Naive thymus-derived CD4-positive, alpha-beta T cell (primary cell): ENCODE results near the gene LCE3E. TPM values are rescaled to one million over a fixed set of nuclear protein-coding genes. Genes with fewer than 3 reads are reported as not detected.

Experiments
- ATAC-seq: fragments of 150-1000 bp; cut with Tn5 transposase; 2 replicates; pipeline ENCODE4 v1.10.0; 2021; ENCODE audit warnings: mild to moderate bottlenecking, moderate library complexity
- CTCF ChIA-PET: fragments of 350-600 bp; sonication (Branson Sonifier 250); formaldehyde crosslinking; loops from one replicate; lab custom pipeline; 2021; ENCODE audit warnings: antibody characterized with exemption; lab: Charles Lee
- POLR2A ChIA-PET: fragments of 350-600 bp; sonication (Branson Sonifier 250); formaldehyde crosslinking; loops from one replicate; lab custom pipeline; 2021; ENCODE audit warnings: antibody characterized with exemption, inconsistent platforms; lab: Charles Lee
- DNase-seq, 9 donors: peaks; one replicate each; pipeline versions ENCODE4 v3.0.0 to v3.0.0-alpha.2; 2020 to 2022; ENCODE audit warnings: mixed read lengths in 1 of 9
- H3K27ac ChIP-seq: one replicate; pipeline ENCODE4 v1.7.0; 2013; ENCODE audit warnings: mild to moderate bottlenecking, low read depth, low read length, moderate library complexity
- H3K27me3 ChIP-seq, 2 donors: one replicate each; pipeline ENCODE4 v1.7.0; 2013; ENCODE audit warnings: low read length in 2 of 2, mild to moderate bottlenecking in 2 of 2, moderate library complexity in 2 of 2; ENCODE audit not compliant: control insufficient read depth in 2 of 2, insufficient read depth in 2 of 2
- H3K36me3 ChIP-seq, 3 experiments: 1 replicate in 2 of 3; 2 replicates in 1 of 3; pipeline ENCODE4 v1.7.0; 2013; ENCODE audit warnings: low read length in 3 of 3, mild to moderate bottlenecking in 3 of 3, moderate library complexity in 1 of 3; ENCODE audit not compliant: insufficient read depth in 3 of 3, control insufficient read depth in 2 of 3
- H3K4me1 ChIP-seq, 2 donors: one replicate each; pipeline ENCODE4 v1.7.0; 2013; ENCODE audit warnings: low read length in 2 of 2, mild to moderate bottlenecking in 2 of 2, moderate library complexity in 1 of 2; ENCODE audit not compliant: control insufficient read depth in 2 of 2, insufficient read depth in 2 of 2
- H3K4me3 ChIP-seq: 2 replicates; pipeline ENCODE4 v1.7.0; 2013; ENCODE audit warnings: mild to moderate bottlenecking, low read length
- H3K9me3 ChIP-seq, 3 experiments: 1 replicate in 2 of 3; 2 replicates in 1 of 3; pipeline ENCODE4 v1.7.0; 2013; ENCODE audit warnings: low read length in 3 of 3; ENCODE audit not compliant: control insufficient read depth in 2 of 3
- H3K27ac Mint-ChIP-seq, 9 donors: one replicate each; pipeline ENCODE4 v1.8.0; 2020 to 2022; ENCODE audit warnings: mixed read lengths in 9 of 9, mild to moderate bottlenecking in 8 of 9, moderate library complexity in 5 of 9, inconsistent platforms in 2 of 9
- H3K27me3 Mint-ChIP-seq, 5 donors: one replicate each; pipeline ENCODE4 v1.8.0; 2021 to 2022; ENCODE audit warnings: mixed read lengths in 5 of 5, mild to moderate bottlenecking in 1 of 5
- H3K36me3 Mint-ChIP-seq, 5 donors: one replicate each; pipeline ENCODE4 v1.8.0; 2020 to 2022; ENCODE audit warnings: mixed read lengths in 5 of 5, mild to moderate bottlenecking in 3 of 5, inconsistent platforms in 1 of 5
- H3K4me1 Mint-ChIP-seq, 7 donors: one replicate each; pipeline ENCODE4 v1.8.0; 2020 to 2022; ENCODE audit warnings: mixed read lengths in 7 of 7, mild to moderate bottlenecking in 3 of 7, inconsistent platforms in 1 of 7
- H3K4me3 Mint-ChIP-seq, 10 donors: one replicate each; pipeline ENCODE4 v1.8.0; 2020 to 2022; ENCODE audit warnings: mild to moderate bottlenecking in 10 of 10, mixed read lengths in 10 of 10, moderate library complexity in 6 of 10, inconsistent platforms in 2 of 10
- H3K9me3 Mint-ChIP-seq, 11 donors: one replicate each; pipeline ENCODE4 v1.8.0; 2020 to 2022; ENCODE audit warnings: mixed read lengths in 11 of 11, mild to moderate bottlenecking in 4 of 11, inconsistent platforms in 1 of 11, moderate library complexity in 1 of 11
- intact Hi-C, 2 donors: fragments of 100-400 bp; cut with micrococcal nuclease; formaldehyde crosslinking; loops; one replicate each; pipeline ENCODE4 v1.15.1; 2023
- polyA plus RNA-seq, 2 donors: library from polyadenylated mRNA; unstranded; fragments of 300-500 nt; fragmentation: Illumina TruSeq; gene quantifications; one replicate each; pipeline ENCODE4 v1.2.3, GENCODE V29; 2021
- total RNA-seq, 6 experiments: library from RNA in 5 of 6; stranded (reverse) in 5 of 6; gene quantifications; 1 replicate in 5 of 6; 2 replicates in 1 of 6; pipeline ENCODE4 v1.2.3 and lab custom pipeline; 2021 to 2026

Gene LCE3E
- total and polyA plus RNA-seq, 7 experiments from 2014 or later, result not detected

DNA sequence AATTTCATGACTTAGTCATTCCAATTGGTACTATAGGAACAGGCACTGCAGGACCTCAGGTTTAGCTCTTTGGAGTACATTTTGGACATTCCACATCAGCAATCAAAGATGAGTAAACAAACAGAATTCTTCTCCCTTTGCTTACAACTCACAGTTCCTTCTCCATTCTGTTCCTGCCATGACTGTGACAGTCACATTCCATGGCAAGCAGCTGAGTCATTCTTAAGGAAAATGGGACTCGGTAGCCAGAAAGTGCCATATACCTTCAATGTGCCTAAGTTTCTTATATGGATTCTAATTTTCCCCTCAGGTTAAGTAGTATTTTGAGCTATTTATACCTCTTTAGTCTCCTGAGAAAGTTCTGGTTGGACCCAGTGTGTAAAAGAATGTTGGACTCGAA is 26.7 kb downstream of the LCE3E start:
- CTCF ChIA-PET, result no interaction called here
- H3K9me3 ChIP-seq, result no peaks in the 10 kb centered on the region
- peaks cover 0 to 2% (median 0%) of the 10 kb centered on the region in 11 donors for H3K9me3 Mint-ChIP-seq
- H3K27ac Mint-ChIP-seq, result no peak overlapping the region
- peaks cover 0 to 67% (median 42%) of the 10 kb centered on the region in 5 donors for H3K27me3 Mint-ChIP-seq
- no peak overlapping the region for H3K4me3 ChIP-seq
- H3K27ac ChIP-seq, result no peak overlapping the region
- H3K4me1 Mint-ChIP-seq, result peaks cover 0 to 1% (median 0%) of the 10 kb centered on the region in 7 donors
- ATAC-seq (no peak), DNase-seq (no peak)
- no peaks in the 10 kb centered on the region for H3K36me3 ChIP-seq
- H3K27me3 ChIP-seq, result no peaks in the 10 kb centered on the region
- POLR2A ChIA-PET, result no interaction called here
- no peak overlapping the region for H3K4me3 Mint-ChIP-seq
- no peaks in the 10 kb centered on the region for H3K36me3 Mint-ChIP-seq
- no peaks in the 10 kb centered on the region for H3K4me1 ChIP-seq
- intact Hi-C loops, result no loop called here

DNA sequence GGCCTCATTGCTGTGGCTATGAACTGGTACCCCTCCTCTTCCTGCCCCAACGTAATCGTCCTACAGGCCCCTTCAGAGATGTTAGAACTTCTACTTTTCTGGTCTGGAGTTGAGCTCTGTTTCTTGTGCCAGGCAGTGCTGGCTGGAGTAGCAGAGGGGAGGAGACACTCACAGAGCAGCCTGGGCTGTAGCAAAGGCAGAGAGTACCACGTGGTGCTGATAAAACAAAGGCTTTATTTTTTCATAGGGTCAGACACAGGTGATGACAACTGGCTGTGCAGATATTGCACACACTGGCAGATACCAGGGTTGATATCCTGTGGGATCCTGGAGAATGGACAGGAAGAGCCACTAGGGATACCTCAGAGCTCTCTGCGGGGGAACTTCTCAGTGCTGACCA is 29.1 kb downstream of the LCE3E start:
- DNase-seq (no peak), ATAC-seq (no peak)
- peaks cover 0 to 2% (median 0%) of the 10 kb centered on the region in 11 donors for H3K9me3 Mint-ChIP-seq
- H3K4me3 ChIP-seq, result no peak overlapping the region
- no peak overlapping the region for H3K27ac Mint-ChIP-seq
- H3K9me3 ChIP-seq, result no peaks in the 10 kb centered on the region
- no peaks in the 10 kb centered on the region for H3K36me3 Mint-ChIP-seq
- no peak overlapping the region for H3K4me3 Mint-ChIP-seq
- peaks cover 0 to 1% (median 0%) of the 10 kb centered on the region in 7 donors for H3K4me1 Mint-ChIP-seq
- no peaks in the 10 kb centered on the region for H3K36me3 ChIP-seq
- CTCF ChIA-PET, result no interaction called here
- intact Hi-C loops, result no loop called here
- H3K4me1 ChIP-seq, result no peaks in the 10 kb centered on the region
- no peaks in the 10 kb centered on the region for H3K27me3 ChIP-seq
- peaks cover 0 to 63% (median 43%) of the 10 kb centered on the region in 5 donors for H3K27me3 Mint-ChIP-seq
- H3K27ac ChIP-seq, result no peak overlapping the region
- POLR2A ChIA-PET, result no interaction called here

DNA sequence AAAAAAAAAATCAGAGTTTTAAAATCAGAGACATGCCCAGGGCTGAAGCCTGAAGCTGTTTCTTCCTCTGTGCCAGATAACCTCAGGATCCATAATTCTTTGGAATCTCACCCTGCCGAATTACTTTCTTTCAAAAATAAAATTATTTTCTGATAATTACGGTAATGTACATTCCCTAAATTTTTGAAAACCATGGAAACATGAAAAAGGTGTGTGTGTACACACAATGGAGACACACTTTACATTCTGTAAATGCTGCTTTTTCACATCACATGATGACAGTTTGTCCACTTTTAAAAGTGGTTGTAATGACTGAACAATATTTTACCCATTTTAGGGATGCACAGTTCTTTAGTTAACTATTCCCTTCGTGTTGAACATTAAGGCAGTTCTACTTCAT is 30.8 kb downstream of the LCE3E start:
- no peaks in the 10 kb centered on the region for H3K36me3 Mint-ChIP-seq
- H3K27me3 Mint-ChIP-seq, result peaks cover 4 to 56% (median 40%) of the 10 kb centered on the region in 5 donors
- no peak overlapping the region for H3K4me3 ChIP-seq
- ChIA-PET CTCF (no interaction called here), POLR2A (no interaction called here)
- H3K27ac ChIP-seq, result no peak overlapping the region
- H3K27me3 ChIP-seq, result no peaks in the 10 kb centered on the region
- H3K9me3 ChIP-seq, result no peaks in the 10 kb centered on the region
- no peaks in the 10 kb centered on the region for H3K4me1 ChIP-seq
- peaks cover 0 to 5% (median 0%) of the 10 kb centered on the region in 11 donors for H3K9me3 Mint-ChIP-seq
- H3K27ac Mint-ChIP-seq, result no peak overlapping the region
- intact Hi-C loops, result no loop called here
- H3K4me1 Mint-ChIP-seq, result peaks cover 0 to 1% (median 0%) of the 10 kb centered on the region in 7 donors
- no peak overlapping the region for H3K4me3 Mint-ChIP-seq
- DNase-seq (no peak), ATAC-seq (no peak)
- H3K36me3 ChIP-seq, result no peaks in the 10 kb centered on the region

DNA sequence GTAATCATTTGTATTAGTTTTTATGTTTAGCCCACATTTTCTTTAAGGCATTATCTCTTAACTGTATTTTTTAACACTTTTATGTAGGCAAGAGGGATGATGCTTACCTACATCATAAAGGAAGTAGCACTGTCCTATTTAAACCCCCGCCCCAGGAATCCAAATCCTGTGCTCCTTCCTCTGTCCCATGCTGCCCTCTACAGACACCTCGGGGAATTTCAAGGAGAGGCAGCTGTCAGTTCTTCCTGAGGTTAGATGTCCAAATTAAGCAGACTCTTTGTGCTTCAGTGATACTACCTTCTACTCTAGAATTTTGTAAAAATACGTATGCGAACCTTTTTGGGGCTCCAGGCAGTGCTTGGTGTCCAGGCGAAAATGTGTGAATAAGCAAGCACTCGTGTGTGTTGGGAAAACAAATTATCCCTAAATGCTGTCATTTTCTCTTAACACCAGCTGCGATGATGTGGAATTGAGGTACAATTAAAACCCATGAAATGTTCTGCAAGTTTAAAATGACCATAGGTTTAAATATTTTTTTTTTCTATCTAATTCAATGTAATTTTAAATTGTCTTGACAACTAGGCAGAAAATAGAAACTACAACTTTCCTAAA is 33.1 kb downstream of the LCE3E start:
- no peak overlapping the region for H3K4me3 ChIP-seq
- Mint-ChIP-seq H3K9me3 (peaks cover 0 to 9% (median 2%) of the 10 kb centered on the region in 11 donors), H3K4me1 (no peaks in the 10 kb centered on the region), H3K27me3 (peaks cover 20 to 53% (median 46%) of the 10 kb centered on the region in 5 donors), H3K27ac (no peak overlapping the region), H3K36me3 (no peaks in the 10 kb centered on the region), H3K4me3 (no peak overlapping the region)
- H3K27me3 ChIP-seq, result no peaks in the 10 kb centered on the region
- ChIA-PET CTCF (no interaction called here), POLR2A (no interaction called here)
- peak in 1 of 9 donors; percentile 34 for DNase-seq
- no peaks in the 10 kb centered on the region for H3K36me3 ChIP-seq
- intact Hi-C loops, result no loop called here
- H3K9me3 ChIP-seq, result no peaks in the 10 kb centered on the region
- ATAC-seq, result no peak
- H3K4me1 ChIP-seq, result no peaks in the 10 kb centered on the region
- H3K27ac ChIP-seq, result no peak overlapping the region

DNA sequence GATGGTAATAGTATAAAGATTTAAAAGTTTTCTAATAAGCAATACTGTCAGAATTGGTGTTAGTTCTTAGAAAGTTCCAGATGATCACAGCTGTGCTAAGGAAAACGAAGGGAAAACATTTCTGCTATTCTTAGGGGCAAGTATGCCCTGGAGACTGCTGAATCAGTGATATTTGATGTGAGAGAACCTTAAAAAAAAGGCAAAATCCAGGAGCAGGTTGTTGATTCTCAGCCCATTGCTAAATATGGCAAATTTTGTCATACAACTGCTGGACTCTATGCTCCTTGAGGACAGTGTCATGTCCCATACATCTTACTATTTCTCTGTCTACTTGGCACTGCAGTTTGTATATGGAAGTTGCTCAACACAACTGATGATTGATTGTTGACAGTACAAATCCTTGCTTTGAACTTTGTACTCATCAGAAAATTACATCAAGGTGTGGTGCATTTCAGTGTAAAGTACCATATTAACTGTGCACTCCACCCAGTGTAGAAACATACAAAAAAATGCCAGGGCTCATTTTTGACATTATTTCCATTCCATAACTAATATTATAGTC is 41.4 kb downstream of the LCE3E start:
- intact Hi-C loops, result no loop called here
- Mint-ChIP-seq H3K36me3 (no peaks in the 10 kb centered on the region), H3K4me3 (no peak overlapping the region), H3K27me3 (peaks cover 10 to 30% (median 18%) of the 10 kb centered on the region in 5 donors), H3K9me3 (peaks cover 0 to 13% (median 2%) of the 10 kb centered on the region in 11 donors), H3K27ac (no peak overlapping the region), H3K4me1 (no peaks in the 10 kb centered on the region)
- no peak overlapping the region for H3K4me3 ChIP-seq
- DNase-seq (no peak), ATAC-seq (no peak)
- peaks cover 0 to 6% of the 10 kb centered on the region in 2 donors for H3K27me3 ChIP-seq
- ChIA-PET CTCF (no interaction called here), POLR2A (no interaction called here)
- no peaks in the 10 kb centered on the region for H3K36me3 ChIP-seq
- no peaks in the 10 kb centered on the region for H3K9me3 ChIP-seq
- H3K4me1 ChIP-seq, result no peaks in the 10 kb centered on the region
- H3K27ac ChIP-seq, result no peak overlapping the region

DNA sequence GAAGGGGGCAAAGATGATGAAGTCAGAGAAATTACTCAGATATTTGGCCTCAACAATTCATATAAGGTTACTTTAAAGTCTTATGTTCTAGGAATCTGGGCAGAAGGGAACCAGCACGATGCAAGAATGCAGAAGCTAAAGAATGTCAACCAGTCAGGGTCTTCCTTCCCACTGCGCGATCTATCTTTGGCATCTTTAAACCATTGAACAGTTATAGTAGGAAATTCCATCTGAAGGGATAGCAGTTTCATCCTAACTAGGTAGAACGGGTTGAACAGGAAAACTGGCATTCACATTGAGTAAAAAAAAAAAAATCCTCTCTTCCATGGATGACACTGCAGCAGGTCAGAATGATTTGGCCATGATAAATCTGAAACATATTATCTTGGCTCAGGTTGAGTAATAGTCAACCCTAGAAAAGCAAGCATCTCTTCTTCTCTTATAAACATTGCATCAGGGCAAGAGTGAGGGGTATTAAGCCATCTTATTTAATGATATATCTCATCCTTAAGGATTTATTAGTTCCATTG is 46.0 kb downstream of the LCE3E start:
- POLR2A ChIA-PET, result no interaction called here
- CTCF ChIA-PET, result no interaction called here
- intact Hi-C loops, result no loop called here
- Histone ChIP-seq H3K9me3 (no peaks in the 10 kb centered on the region), H3K36me3 (no peaks in the 10 kb centered on the region), H3K4me3 (no peak overlapping the region), H3K27me3 (peaks cover 0 to 6% of the 10 kb centered on the region in 2 donors), H3K4me1 (no peaks in the 10 kb centered on the region), H3K27ac (no peak overlapping the region)
- Mint-ChIP-seq H3K4me3 (no peak overlapping the region), H3K4me1 (peaks cover 0 to 3% (median 0%) of the 10 kb centered on the region in 7 donors), H3K27me3 (peaks cover 19 to 30% (median 24%) of the 10 kb centered on the region in 5 donors), H3K36me3 (no peaks in the 10 kb centered on the region), H3K9me3 (peaks cover 0 to 2% (median 0%) of the 10 kb centered on the region in 11 donors), H3K27ac (no peak overlapping the region)
- ATAC-seq (no peak), DNase-seq (no peak)
